Subcutaneous adipose tissue (tissue), 4 donors: ENCODE measurements around the gene KCNH1. TPM values are rescaled to one million over a fixed set of nuclear protein-coding genes. Genes with fewer than 3 reads are reported as not detected.

Experiments
- total RNA-seq, 4 donors: library from RNA; depleted of rRNA; stranded (reverse); fragments of >200 nt; gene quantifications; one replicate each; pipeline ENCODE4 v1.1.0, GENCODE V29; 2016
- TF ChIP-seq, protein P1 (sequence below): fragments of 450-650 bp; IDR thresholded peaks from one replicate; pipeline ENCODE4 v1.5.1; 2016; ENCODE audit warnings: low read depth, mild to moderate bottlenecking, control low read depth, antibody characterized with exemption, moderate library complexity

KCNH1 gene
- total RNA-seq, 4 donors from 2014 or later = 0.44 TPM; not detected in 3

DNA sequence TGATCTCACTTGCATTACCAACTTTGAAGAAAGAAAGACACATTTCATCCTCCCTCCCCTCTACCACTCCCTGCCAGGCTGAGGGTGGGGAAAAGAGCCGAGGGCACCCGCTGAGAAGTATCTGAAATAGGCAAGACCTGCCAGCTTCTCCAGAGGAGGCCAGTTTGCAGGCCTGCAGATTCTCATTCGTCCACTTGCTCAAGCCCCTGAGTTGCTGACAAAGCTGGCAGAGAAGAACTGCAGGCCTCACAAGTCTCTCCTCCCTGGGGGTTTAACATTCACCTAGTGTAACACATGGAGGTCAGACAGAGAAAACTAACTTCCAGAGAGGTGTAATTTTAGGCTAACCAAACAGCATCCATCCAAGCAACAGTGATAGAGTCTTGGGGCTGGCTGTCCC, 428.9 kb downstream of the KCNH1 start:
- TF ChIP-seq, protein P1, sequence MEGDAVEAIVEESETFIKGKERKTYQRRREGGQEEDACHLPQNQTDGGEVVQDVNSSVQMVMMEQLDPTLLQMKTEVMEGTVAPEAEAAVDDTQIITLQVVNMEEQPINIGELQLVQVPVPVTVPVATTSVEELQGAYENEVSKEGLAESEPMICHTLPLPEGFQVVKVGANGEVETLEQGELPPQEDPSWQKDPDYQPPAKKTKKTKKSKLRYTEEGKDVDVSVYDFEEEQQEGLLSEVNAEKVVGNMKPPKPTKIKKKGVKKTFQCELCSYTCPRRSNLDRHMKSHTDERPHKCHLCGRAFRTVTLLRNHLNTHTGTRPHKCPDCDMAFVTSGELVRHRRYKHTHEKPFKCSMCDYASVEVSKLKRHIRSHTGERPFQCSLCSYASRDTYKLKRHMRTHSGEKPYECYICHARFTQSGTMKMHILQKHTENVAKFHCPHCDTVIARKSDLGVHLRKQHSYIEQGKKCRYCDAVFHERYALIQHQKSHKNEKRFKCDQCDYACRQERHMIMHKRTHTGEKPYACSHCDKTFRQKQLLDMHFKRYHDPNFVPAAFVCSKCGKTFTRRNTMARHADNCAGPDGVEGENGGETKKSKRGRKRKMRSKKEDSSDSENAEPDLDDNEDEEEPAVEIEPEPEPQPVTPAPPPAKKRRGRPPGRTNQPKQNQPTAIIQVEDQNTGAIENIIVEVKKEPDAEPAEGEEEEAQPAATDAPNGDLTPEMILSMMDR = no peak

DNA sequence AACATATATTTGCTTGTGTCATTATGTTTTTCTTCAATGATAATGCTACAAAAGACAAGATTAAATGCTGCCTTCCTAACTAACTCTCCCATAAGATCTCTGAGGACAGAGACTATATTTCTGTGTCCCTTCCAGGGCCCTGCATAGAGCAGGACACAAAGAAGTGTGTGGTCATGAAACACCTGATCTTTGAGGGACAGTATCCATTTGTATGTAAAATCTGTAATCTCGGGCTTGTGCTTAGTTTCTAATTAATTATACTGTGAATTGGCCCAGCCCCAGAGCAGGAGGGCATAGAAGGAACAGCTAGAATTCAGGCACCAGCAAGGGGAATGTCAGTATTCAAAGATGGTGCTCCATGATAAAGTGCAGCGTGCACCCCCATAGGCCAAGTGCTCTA, 430.4 kb downstream of the KCNH1 start:
- TF ChIP-seq, protein P1 = no peak

DNA sequence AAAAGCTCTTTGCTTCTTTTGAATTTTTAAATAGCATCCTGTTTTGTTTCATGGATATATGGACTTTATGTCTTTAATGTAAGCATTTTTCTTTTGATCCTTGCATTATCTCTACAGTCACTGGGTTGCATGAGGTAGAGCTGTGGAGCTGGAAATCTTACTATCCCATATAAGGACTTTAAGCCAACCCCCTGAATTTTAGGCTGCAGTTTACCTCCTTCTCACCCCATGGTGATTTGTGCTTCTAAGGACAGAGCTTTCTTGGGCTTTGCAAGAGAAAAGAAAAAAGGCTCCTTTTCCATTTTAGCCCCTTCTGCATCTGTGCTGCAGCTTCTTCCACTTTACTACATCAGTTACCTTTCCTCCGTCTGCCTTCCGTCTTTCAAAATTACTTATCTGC, 431.4 kb downstream of the KCNH1 start:
- TF ChIP-seq, protein P1 = no peak

DNA sequence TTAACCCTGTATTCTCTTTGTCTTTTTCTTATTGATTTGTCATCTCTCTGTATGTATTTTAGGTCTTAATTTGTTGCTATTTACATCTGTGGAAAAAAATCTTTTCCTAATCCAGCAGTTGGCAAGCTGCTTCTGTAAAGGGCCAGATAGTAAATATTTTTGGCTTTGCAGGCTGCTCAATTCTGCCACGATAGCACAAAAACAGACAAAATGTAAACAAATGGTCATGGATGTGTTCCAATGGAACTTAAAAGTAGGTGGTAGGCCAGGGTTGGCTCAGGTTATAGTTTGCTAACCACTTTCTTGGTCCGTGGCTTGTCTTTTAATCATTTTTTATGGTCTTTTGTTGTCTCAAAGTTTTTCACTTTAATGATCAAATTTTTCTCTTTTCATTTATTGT, 433.4 kb downstream of the KCNH1 start:
- TF ChIP-seq, protein P1 = no peak

DNA sequence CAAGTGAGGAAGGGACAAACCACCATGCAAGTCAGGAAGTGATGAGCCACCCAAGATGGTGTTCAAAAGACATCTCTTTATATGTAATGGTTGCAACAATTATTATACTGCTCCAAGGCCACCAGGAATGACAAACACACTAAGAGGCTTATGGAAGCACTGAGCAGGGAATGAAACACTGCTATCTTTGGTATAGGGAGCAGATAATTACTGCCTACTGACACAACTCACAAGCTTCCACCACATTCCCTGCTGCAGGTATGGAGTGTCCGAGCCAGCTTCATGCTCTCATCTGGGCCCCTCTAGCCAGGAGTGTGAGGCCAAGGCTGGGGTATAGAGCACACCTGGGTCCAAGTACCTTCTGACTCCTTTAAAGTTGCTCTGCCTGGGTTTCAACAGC, 433.9 kb downstream of the KCNH1 start:
- TF ChIP-seq, protein P1 = no peak

DNA sequence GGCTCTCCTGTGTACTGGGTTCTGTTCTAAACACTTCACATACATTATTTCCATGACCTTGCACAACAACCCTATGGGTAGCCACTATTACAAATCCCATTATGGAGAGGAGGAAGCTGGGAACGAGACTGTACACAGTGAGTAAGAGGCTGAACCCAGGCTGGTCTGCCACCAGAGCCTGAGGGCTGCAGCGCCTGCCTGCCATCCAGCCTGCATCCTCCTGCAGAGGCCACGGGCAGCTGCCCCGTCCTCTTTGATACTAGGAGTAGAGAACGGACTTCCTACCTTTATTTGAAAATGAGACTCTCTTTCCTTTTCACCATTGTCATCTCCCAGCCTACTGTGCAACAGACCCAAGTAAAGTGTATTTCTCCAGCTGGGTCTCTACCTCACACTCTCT, 435.3 kb downstream of the KCNH1 start:
- TF ChIP-seq, protein P1 = no peak

DNA sequence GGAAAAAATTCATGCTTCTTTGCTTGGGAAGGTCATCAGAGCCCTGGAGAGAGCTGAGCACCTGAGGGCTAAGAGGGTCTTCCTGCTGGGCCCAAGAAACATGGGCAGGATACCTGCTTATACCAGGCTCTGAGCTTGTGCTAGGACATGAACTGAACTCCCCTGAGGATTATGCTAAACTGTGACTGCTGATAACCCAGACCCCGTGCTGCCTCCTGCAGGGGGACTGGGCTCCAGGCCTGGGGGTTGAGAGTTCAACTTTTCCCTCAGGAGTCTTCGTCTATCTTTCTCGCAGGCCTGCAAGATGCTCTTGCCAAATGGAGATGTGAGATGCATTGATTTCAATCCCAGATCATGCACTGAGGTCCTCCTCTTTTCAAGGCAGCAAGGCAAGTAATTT, 436.8 kb downstream of the KCNH1 start:
- TF ChIP-seq, protein P1 = no peak
